Activated naive CD4-positive, alpha-beta T cell treated with Interleukin-2 at 50 U/mL for 16 hours (primary cell): ENCODE measurements around the gene OR2L2.
"Not testable (repeated sequence)": the region's sequence is repeated elsewhere in the genome, so short reads cannot be mapped to it uniquely, and the experiment has no call there.

ENCODE experiments used
- DNase-seq: peaks from one replicate; pipeline ENCODE4 v3.0.0-alpha.2; 2020

OR2L2 gene

GRCh38 chr1:248029770-248030169, at the start of gene OR2L2:
TSS of gene OR2L2 (plus strand) at chr1:248030070. CDS start at chr1:248038268, 8,198 bp downstream.
- no peak for DNase-seq

- DNase-seq, result no peak
These were observed 36.9 kb upstream of the OR2L2 start for GRCh38 chr1:247992986-247993385.

- DNase-seq, result no peak
These were observed 31.1 kb upstream of the OR2L2 start for GRCh38 chr1:247998811-247999210.

GRCh38 chr1:248000169-248000568, 29.7 kb upstream of the OR2L2 start:
- no peak for DNase-seq

- no peak for DNase-seq
These were observed 22.1 kb upstream of the OR2L2 start for GRCh38 chr1:248007778-248008177.

GRCh38 chr1:248009681-248010080, 20.2 kb upstream of the OR2L2 start:
- DNase-seq, result no peak

GRCh38 chr1:248013229-248013710, 16.6 kb upstream of the OR2L2 start, which contains the start of gene OR2L5:
TSS of gene OR2L5 (plus strand) at chr1:248013660. CDS start at chr1:248021948, 8,288 bp downstream.
- DNase-seq, result no peak

- DNase-seq, result no peak
These were observed 14.1 kb upstream of the OR2L2 start for GRCh38 chr1:248015803-248016202.

- DNase-seq, result no peak
These were observed 15.3 kb downstream of the OR2L2 start for GRCh38 chr1:248045209-248045608.

- no peak for DNase-seq
These were observed 16.7 kb downstream of the OR2L2 start, which contains the start of gene OR2L3 for GRCh38 chr1:248046536-248046935. TSS of gene OR2L3 (plus strand) at chr1:248046836. CDS start at chr1:248060682, 13,846 bp downstream.

GRCh38 chr1:248047008-248047407, 17.1 kb downstream of the OR2L2 start:
- DNase-seq, result no peak

GRCh38 chr1:248054671-248055070, 24.8 kb downstream of the OR2L2 start:
- DNase-seq, result no peak

- no peak for DNase-seq
These were observed 25.4 kb downstream of the OR2L2 start for GRCh38 chr1:248055261-248055660.

- no peak for DNase-seq
These were observed 35.2 kb downstream of the OR2L2 start for GRCh38 chr1:248065071-248065470.

- DNase-seq, result no peak
These were observed 35.7 kb downstream of the OR2L2 start for GRCh38 chr1:248065604-248066003.

- DNase-seq, result not testable (repeated sequence)
These were observed 54.0 kb downstream of the OR2L2 start for GRCh38 chr1:248083864-248084263.
